Vagina (tissue), 2 donors: Measurements from ENCODE around the gene LACTBL1. TPM values are rescaled to one million over a fixed set of nuclear protein-coding genes. Genes with fewer than 3 reads are reported as not detected.

Source experiments
- DNase-seq, 2 donors: peaks; one replicate each; pipeline ENCODE4 v3.0.0-alpha.2; 2017; ENCODE audit errors: extremely low spot score in 2 of 2
- H3K27ac ChIP-seq: fragments of 200-600 bp; sonication (generic); one replicate; pipeline ENCODE4 v1.5.1; 2019
- H3K27me3 ChIP-seq: fragments of 200-600 bp; sonication (generic); one replicate; pipeline ENCODE4 v1.5.1; 2019
- H3K36me3 ChIP-seq, 2 donors: fragments of 200-600 bp; sonication (generic); one replicate each; pipeline ENCODE4 v1.5.1; 2017 to 2019
- H3K4me1 ChIP-seq: fragments of 200-600 bp; sonication (generic); one replicate; pipeline ENCODE4 v1.5.1; 2019
- H3K4me3 ChIP-seq, 2 donors: fragments of 200-600 bp; sonication (generic); 1 replicate in 1 of 2; 2 replicates in 1 of 2; pipeline ENCODE4 v1.5.1; 2016 to 2019
- H3K9me3 ChIP-seq: fragments of 200-600 bp; sonication (generic); one replicate; pipeline ENCODE4 v1.5.1; 2019
- POLR2A ChIP-seq, 2 donors: fragments of 450-650 bp; IDR thresholded peaks; one replicate each; pipeline ENCODE4 v1.6.1; 2017; ENCODE audit warnings: antibody characterized with exemption in 2 of 2, mild to moderate bottlenecking in 2 of 2, moderate library complexity in 2 of 2
- POLR2AphosphoS5 ChIP-seq, 2 donors: sonication (generic); formaldehyde crosslinking; IDR thresholded peaks; one replicate each; pipeline ENCODE4 v1.9.0; 2017; ENCODE audit warnings: antibody characterized with exemption in 2 of 2, mild to moderate bottlenecking in 2 of 2, low read depth in 1 of 2; ENCODE audit not compliant: insufficient read depth in 1 of 2
- intact Hi-C: fragments of 100-400 bp; cut with DNase I; formaldehyde crosslinking; loops from one replicate; pipeline ENCODE4 v1.15.1; 2023
- total RNA-seq: library from RNA; depleted of rRNA; stranded (reverse); fragments of >200 nt; gene quantifications from one replicate; pipeline ENCODE4 v1.2.3, GENCODE V29; 2016
- TF ChIP-seq, protein P1 (sequence below), 3 experiments: fragments of 450-650 bp in 2 of 3; fragments of 200-600 bp in 1 of 3; sonication (generic) in 1 of 3; IDR thresholded peaks; one replicate each; pipeline ENCODE4 v1.5.1; 2017 to 2019; ENCODE audit warnings: antibody characterized with exemption in 3 of 3, mild to moderate bottlenecking in 2 of 3, moderate library complexity in 2 of 3

The LACTBL1 gene
- total RNA-seq, 1 donor from 2014 or later, result not detected

DNA sequence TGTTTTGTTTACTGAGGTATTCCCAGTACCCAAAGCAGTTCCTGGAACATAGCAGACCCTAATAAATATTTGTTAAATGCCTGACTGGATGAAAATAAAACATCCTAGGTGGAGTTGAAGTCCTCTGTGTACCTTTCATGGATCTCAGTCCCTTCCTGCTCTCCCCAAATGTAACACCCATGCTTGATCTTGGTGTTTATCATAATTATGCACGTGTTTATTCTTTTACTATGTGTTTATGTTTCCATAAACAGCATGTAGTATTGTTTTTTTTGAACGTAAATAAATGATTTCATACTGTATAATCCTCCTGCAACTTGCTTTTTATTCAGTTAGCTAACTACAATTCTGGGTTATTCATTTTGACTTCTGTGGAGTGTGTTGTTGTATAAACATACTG, 4.8 kb downstream of the LACTBL1 start:
- H3K27me3 ChIP-seq, result no peaks in the 10 kb centered on the region

DNA sequence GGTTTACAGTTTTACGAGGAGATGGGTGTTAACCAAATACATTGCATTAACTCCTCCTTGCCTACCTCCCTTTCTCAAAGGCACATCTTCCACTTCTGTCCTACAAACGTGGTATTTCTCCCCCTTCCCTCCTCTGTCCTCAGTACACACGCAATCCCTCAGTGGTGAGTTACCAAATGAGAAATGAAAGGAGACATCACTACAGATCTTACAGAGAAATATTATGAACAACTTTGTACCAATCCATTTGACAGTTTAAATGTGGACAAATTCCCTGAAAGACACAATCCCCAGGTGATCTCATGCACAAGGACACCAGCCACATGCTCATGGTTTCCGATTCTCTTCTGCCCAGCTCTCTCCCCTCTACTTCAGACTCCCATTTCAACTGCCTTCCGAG, 6.4 kb downstream of the LACTBL1 start:
- H3K27ac ChIP-seq, result no peak overlapping the region
- no peak for DNase-seq
- H3K36me3 ChIP-seq, result no peaks in the 10 kb centered on the region
- intact Hi-C loops, result no loop called here
- H3K27me3 ChIP-seq, result no peaks in the 10 kb centered on the region
- TF ChIP-seq, protein P1, sequence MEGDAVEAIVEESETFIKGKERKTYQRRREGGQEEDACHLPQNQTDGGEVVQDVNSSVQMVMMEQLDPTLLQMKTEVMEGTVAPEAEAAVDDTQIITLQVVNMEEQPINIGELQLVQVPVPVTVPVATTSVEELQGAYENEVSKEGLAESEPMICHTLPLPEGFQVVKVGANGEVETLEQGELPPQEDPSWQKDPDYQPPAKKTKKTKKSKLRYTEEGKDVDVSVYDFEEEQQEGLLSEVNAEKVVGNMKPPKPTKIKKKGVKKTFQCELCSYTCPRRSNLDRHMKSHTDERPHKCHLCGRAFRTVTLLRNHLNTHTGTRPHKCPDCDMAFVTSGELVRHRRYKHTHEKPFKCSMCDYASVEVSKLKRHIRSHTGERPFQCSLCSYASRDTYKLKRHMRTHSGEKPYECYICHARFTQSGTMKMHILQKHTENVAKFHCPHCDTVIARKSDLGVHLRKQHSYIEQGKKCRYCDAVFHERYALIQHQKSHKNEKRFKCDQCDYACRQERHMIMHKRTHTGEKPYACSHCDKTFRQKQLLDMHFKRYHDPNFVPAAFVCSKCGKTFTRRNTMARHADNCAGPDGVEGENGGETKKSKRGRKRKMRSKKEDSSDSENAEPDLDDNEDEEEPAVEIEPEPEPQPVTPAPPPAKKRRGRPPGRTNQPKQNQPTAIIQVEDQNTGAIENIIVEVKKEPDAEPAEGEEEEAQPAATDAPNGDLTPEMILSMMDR (IDR thresholded peaks at IDR 0.05), result no peak
- no peak for TF ChIP-seq POLR2AphosphoS5 (IDR thresholded peaks at IDR 0.05; ENCODE audit: insufficient read depth in 1 of 2, low read depth in 1 of 2)
- TF ChIP-seq POLR2A (IDR thresholded peaks at IDR 0.05), result no peak
- H3K4me3 ChIP-seq, result no peak overlapping the region
- H3K9me3 ChIP-seq, result no peaks in the 10 kb centered on the region
- no peaks in the 10 kb centered on the region for H3K4me1 ChIP-seq

More for the DNA sequence above, 4.8 kb downstream of the LACTBL1 start:
- DNase-seq, result no peak
- Histone ChIP-seq H3K9me3 (no peaks in the 10 kb centered on the region), H3K27ac (no peak overlapping the region), H3K4me3 (no peak overlapping the region), H3K36me3 (no peaks in the 10 kb centered on the region), H3K4me1 (no peaks in the 10 kb centered on the region)
- intact Hi-C loops, result no loop called here
- TF ChIP-seq POLR2AphosphoS5 (IDR thresholded peaks at IDR 0.05; ENCODE audit: insufficient read depth in 1 of 2, low read depth in 1 of 2), result no peak
- no peak for TF ChIP-seq POLR2A (IDR thresholded peaks at IDR 0.05)
- TF ChIP-seq, protein P1 (IDR thresholded peaks at IDR 0.05), result no peak

DNA sequence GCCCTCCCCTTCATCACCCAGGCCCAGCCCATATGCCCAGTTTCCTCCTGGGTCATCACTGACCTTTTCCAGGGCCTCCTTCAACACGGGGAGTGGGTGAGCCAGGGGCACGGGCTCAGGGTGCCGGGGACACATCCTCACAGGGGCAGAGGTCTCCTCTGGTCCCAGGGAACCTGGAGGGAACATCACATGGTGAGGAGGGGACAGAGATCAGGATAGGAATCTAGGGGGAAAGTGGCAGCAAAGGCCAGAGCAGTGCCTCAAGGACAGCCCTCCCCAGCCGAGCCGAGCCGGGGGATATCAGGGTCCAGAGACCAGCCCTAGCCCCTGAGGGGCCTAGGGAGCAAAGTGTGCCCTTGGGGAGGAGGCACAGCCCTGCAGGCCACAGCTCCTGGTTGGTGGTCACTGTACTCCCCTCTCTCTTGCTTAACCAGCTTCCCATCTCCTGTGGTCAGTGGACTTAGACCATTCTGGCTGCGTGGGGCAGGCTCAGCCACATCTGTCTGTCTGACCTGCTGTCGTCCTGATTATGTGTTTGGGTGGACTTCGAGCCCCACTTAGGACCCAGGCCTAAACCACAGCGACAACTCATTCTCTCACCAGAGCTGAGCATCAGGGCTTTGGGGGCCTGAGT, 9.5 kb downstream of the LACTBL1 start:
- Histone ChIP-seq H3K27me3 (no peaks in the 10 kb centered on the region), H3K27ac (no peak overlapping the region), H3K36me3 (no peaks in the 10 kb centered on the region), H3K9me3 (no peaks in the 10 kb centered on the region), H3K4me1 (no peaks in the 10 kb centered on the region), H3K4me3 (no peak overlapping the region)
- intact Hi-C loops, result no loop called here
- no peak for DNase-seq
- TF ChIP-seq POLR2AphosphoS5 (IDR thresholded peaks at IDR 0.05; ENCODE audit: insufficient read depth in 1 of 2, low read depth in 1 of 2) (no peak), POLR2A (IDR thresholded peaks at IDR 0.05) (no peak)
- TF ChIP-seq, protein P1 (IDR thresholded peaks at IDR 0.05), result no peak

DNA sequence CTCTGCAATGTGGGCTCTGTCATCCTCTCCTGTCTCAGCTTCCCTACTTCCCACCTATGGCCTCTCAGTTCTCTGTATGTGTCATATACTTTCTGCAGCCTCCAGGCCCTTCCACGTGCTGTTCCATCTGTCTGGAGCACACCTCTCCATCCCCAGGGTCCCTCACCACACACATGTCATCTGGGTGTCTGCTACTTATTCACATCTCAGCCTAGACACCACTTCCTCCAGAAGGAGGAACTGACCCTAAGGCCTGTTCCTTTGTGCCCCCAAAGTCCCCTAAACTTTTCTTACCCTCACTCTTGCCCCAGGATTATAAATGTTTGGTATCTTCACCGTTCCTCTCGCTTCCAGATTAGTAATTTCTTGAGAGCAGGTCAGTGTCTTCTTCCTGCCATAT, 10.1 kb downstream of the LACTBL1 start:
- Histone ChIP-seq H3K36me3 (no peaks in the 10 kb centered on the region), H3K27ac (no peak overlapping the region), H3K27me3 (no peaks in the 10 kb centered on the region), H3K4me1 (no peaks in the 10 kb centered on the region), H3K9me3 (no peaks in the 10 kb centered on the region), H3K4me3 (no peak overlapping the region)
- TF ChIP-seq, protein P1 (IDR thresholded peaks at IDR 0.05), result no peak
- TF ChIP-seq POLR2A (IDR thresholded peaks at IDR 0.05) (no peak), POLR2AphosphoS5 (IDR thresholded peaks at IDR 0.05; ENCODE audit: insufficient read depth in 1 of 2, low read depth in 1 of 2) (no peak)
- intact Hi-C loops, result no loop called here
- no peak for DNase-seq

DNA sequence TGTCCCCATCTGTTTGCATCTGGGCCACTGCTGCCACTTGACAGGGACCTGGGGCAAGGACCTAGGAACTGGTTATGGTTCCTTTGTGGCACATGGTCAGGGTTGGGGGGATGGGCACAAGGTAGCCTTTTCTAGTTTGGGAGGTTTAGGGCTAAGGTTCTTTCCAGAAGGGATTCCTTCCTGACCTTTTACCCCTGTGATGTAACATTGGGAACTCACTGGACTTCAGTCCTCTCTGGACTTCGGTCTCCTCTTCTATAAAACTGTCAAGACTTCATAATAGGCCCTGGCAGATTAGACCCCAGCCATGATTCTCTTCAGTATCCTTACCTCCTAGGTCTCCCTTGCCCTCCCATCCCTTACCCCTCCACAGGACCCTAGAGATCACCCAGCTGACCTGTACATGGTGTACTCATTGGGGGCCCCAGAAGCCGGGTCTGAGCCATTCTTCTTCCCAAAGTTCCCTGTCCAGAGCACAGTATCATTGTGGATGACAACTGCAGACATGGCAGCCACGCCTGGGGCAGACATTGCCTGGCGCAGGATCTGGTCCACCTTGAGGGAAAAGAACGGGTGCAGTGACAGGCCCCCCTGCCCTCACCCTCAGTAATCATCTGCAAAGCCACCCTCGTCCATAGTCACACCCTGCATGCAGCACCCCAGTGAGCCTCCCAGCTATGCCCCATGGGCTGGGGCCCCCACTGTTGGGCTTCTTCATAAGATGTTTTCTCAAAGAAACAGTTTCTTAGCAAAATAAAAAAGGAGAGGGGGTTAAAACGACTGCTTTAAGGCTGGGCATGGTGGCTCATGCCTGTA, 12.9 kb downstream of the LACTBL1 start:
- intact Hi-C loops, result no loop called here
- no peak for DNase-seq
- no peak overlapping the region for H3K4me3 ChIP-seq
- H3K4me1 ChIP-seq, result no peaks in the 10 kb centered on the region
- no peak overlapping the region for H3K27ac ChIP-seq
- TF ChIP-seq, protein P1 (IDR thresholded peaks at IDR 0.05), result no peak
- no peak for TF ChIP-seq POLR2A (IDR thresholded peaks at IDR 0.05)
- TF ChIP-seq POLR2AphosphoS5 (IDR thresholded peaks at IDR 0.05; ENCODE audit: insufficient read depth in 1 of 2, low read depth in 1 of 2), result no peak
- no peaks in the 10 kb centered on the region for H3K27me3 ChIP-seq
- no peaks in the 10 kb centered on the region for H3K9me3 ChIP-seq
- no peaks in the 10 kb centered on the region for H3K36me3 ChIP-seq
